Neuronal stem cell (in vitro differentiated cells): ENCODE results near the gene SARDH.
"Not testable (repeated sequence)": the region's sequence is repeated elsewhere in the genome, so short reads cannot be mapped to it uniquely, and the experiment has no call there.

ENCODE experiments used
- DNase-seq: peaks from one replicate; pipeline ENCODE4 v3.0.0-alpha.2; 2013; ENCODE audit warnings: low spot score
- H2AFZ ChIP-seq: one replicate; pipeline ENCODE4 v1.6.1; 2013; ENCODE audit warnings: mild to moderate bottlenecking, low read length, inconsistent platforms
- H2AK5ac ChIP-seq: 2 replicates; pipeline ENCODE4 v1.6.1; 2013; ENCODE audit warnings: low read depth, mild to moderate bottlenecking, inconsistent platforms, low read length, moderate library complexity, mixed read lengths
- H2BK120ac ChIP-seq: 2 replicates; pipeline ENCODE4 v1.6.1; 2013; ENCODE audit warnings: low read depth, mild to moderate bottlenecking, inconsistent platforms, low read length, moderate library complexity, mixed read lengths
- H2BK12ac ChIP-seq: one replicate; pipeline ENCODE4 v1.6.1; 2013; ENCODE audit warnings: low read length, inconsistent platforms
- H2BK15ac ChIP-seq: 2 replicates; pipeline ENCODE4 v1.6.1; 2013; ENCODE audit warnings: mild to moderate bottlenecking, low read length, inconsistent platforms, mixed read lengths
- H2BK5ac ChIP-seq: one replicate; pipeline ENCODE4 v1.6.1; 2013; ENCODE audit warnings: inconsistent platforms, mild to moderate bottlenecking, low read length, moderate library complexity
- H3K14ac ChIP-seq: one replicate; pipeline ENCODE4 v1.6.1; 2013; ENCODE audit warnings: low read length, inconsistent platforms
- H3K18ac ChIP-seq: 2 replicates; pipeline ENCODE4 v1.6.1; 2013; ENCODE audit warnings: low read length, inconsistent platforms
- H3K23ac ChIP-seq: 2 replicates; pipeline ENCODE4 v1.6.1; 2013; ENCODE audit warnings: low read depth, mild to moderate bottlenecking, mixed read lengths, low read length, inconsistent platforms; ENCODE audit not compliant: poor library complexity
- H3K27ac ChIP-seq: replicated peaks from 3 replicates; pipeline ENCODE4 v1.5.1; 2013; ENCODE audit warnings: low read length, inconsistent platforms
- H3K27me3 ChIP-seq, 3 experiments: 2 replicates each; pipeline ENCODE4 v1.6.1; 2013; ENCODE audit warnings: low read length in 3 of 3, mild to moderate bottlenecking in 2 of 3, inconsistent platforms in 1 of 3, low read depth in 1 of 3, mixed read lengths in 1 of 3, moderate library complexity in 1 of 3; ENCODE audit not compliant: control insufficient read depth in 3 of 3, insufficient read depth in 3 of 3
- H3K36me3 ChIP-seq, 2 donors: replicated peaks in 1 of 2; 2 replicates each; pipeline ENCODE4 v1.6.1; 2013; ENCODE audit warnings: low read length in 2 of 2; ENCODE audit not compliant: control insufficient read depth in 2 of 2, insufficient read depth in 2 of 2
- H3K4ac ChIP-seq: 2 replicates; pipeline ENCODE4 v1.6.1; 2013; ENCODE audit warnings: inconsistent platforms, mild to moderate bottlenecking, low read length, moderate library complexity
- H3K4me1 ChIP-seq, 2 donors: 1 replicate in 1 of 2; 2 replicates in 1 of 2; pipeline ENCODE4 v1.6.1; 2013; ENCODE audit warnings: low read length in 2 of 2, low read depth in 1 of 2; ENCODE audit not compliant: control insufficient read depth in 2 of 2, insufficient read depth in 1 of 2
- H3K4me2 ChIP-seq: one replicate; pipeline ENCODE4 v1.6.1; 2013; ENCODE audit warnings: mild to moderate bottlenecking, low read length, inconsistent platforms; ENCODE audit not compliant: insufficient read depth, poor library complexity, severe bottlenecking
- H3K4me3 ChIP-seq, 2 donors: 2 replicates each; pipeline ENCODE4 v1.5.1; 2013; ENCODE audit warnings: low read length in 2 of 2, mild to moderate bottlenecking in 2 of 2, inconsistent platforms in 1 of 2, moderate library complexity in 1 of 2
- H3K79me1 ChIP-seq: one replicate; pipeline ENCODE4 v1.6.1; 2013; ENCODE audit warnings: low read depth, mild to moderate bottlenecking, inconsistent platforms, low read length, moderate library complexity
- H3K9ac ChIP-seq: one replicate; pipeline ENCODE4 v1.6.1; 2013; ENCODE audit warnings: mild to moderate bottlenecking, low read depth, low read length, inconsistent platforms; ENCODE audit not compliant: poor library complexity
- H3K9me3 ChIP-seq, 2 donors: replicated peaks in 1 of 2; 2 replicates each; pipeline versions ENCODE3 to v1.6.1; 2013; ENCODE audit warnings: low read length in 2 of 2, mild to moderate bottlenecking in 2 of 2, inconsistent platforms in 1 of 2, low read depth in 1 of 2, mixed read lengths in 1 of 2, moderate library complexity in 1 of 2; ENCODE audit not compliant: control insufficient read depth in 2 of 2, insufficient read depth in 1 of 2
- H4K8ac ChIP-seq: one replicate; pipeline ENCODE4 v1.6.1; 2013; ENCODE audit warnings: low read depth, mild to moderate bottlenecking, inconsistent platforms, low read length, moderate library complexity
- H4K91ac ChIP-seq: one replicate; pipeline ENCODE4 v1.6.1; 2013; ENCODE audit warnings: low read length, low read depth, mild to moderate bottlenecking, inconsistent platforms; ENCODE audit not compliant: poor library complexity
- WGBS, 2 donors: extraction: QIAGEN DNeasy Blood & Tissue Kit; methylation state at CpG; one replicate each; pipeline ENCODE4 v1.1.7; 2013; ENCODE audit warnings: missing lambda C conversion rate in 2 of 2, mixed read lengths in 1 of 2; ENCODE audit not compliant: insufficient read length in 2 of 2, insufficient replicate concordance in 1 of 2; ENCODE audit errors: extremely low coverage in 2 of 2; 5-methylcytosine and 5-hydroxymethylcytosine counted together

The SARDH gene

GRCh38 chr9:133767625-133768024, 29.5 kb upstream of the SARDH start:
- Histone ChIP-seq H3K9ac (no peak overlapping the region), H4K8ac (no peak overlapping the region), H3K14ac (no peak overlapping the region), H2AFZ (no peak overlapping the region), H2BK15ac (no peak overlapping the region), H3K27me3 (no peaks in the 10 kb centered on the region), H3K9me3 (peaks cover 8 to 28% of the 10 kb centered on the region in 2 donors), H3K23ac (no peak overlapping the region), H3K27ac (no peak overlapping the region), H3K4ac (no peak overlapping the region), H2AK5ac (no peak overlapping the region), H3K4me1 (no peaks in the 10 kb centered on the region), H3K79me1 (no peaks in the 10 kb centered on the region), H2BK12ac (no peak overlapping the region), H3K36me3 (peaks cover 28 to 98% of the 10 kb centered on the region in 2 donors), H2BK5ac (no peak overlapping the region), H2BK120ac (no peak overlapping the region), H3K4me3 (no peak overlapping the region), H4K91ac (no peak overlapping the region), H3K4me2 (no peak overlapping the region), H3K18ac (no peak overlapping the region)
- no peak for DNase-seq
- no CpG with 5 or more reads among the region's 1 CpG for WGBS, 2 donors

- no peak overlapping the region for H3K27ac ChIP-seq
- H3K14ac ChIP-seq: no peak overlapping the region
- H3K4ac ChIP-seq: no peak overlapping the region
- no peak overlapping the region for H2BK12ac ChIP-seq
- H2AFZ ChIP-seq: no peak overlapping the region
- H3K27me3 ChIP-seq: no peaks in the 10 kb centered on the region
- no peak overlapping the region for H3K4me2 ChIP-seq
- H2AK5ac ChIP-seq: no peak overlapping the region
- H4K91ac ChIP-seq: no peak overlapping the region
- H2BK120ac ChIP-seq: no peak overlapping the region
- H3K4me3 ChIP-seq: no peak overlapping the region
- no peak for DNase-seq
- no peaks in the 10 kb centered on the region for H3K4me1 ChIP-seq
- no CpG with 5 or more reads among the region's 1 CpG for WGBS, 2 donors
- H3K23ac ChIP-seq: no peak overlapping the region
- H3K79me1 ChIP-seq: peaks cover 3% of the 10 kb centered on the region
- no peak overlapping the region for H2BK15ac ChIP-seq
- no peak overlapping the region for H3K9ac ChIP-seq
- H3K18ac ChIP-seq: no peak overlapping the region
- no peak overlapping the region for H4K8ac ChIP-seq
- no peak overlapping the region for H2BK5ac ChIP-seq
- peaks cover 29 to 97% of the 10 kb centered on the region in 2 donors for H3K36me3 ChIP-seq
- peaks cover 8 to 28% of the 10 kb centered on the region in 2 donors for H3K9me3 ChIP-seq
Measured at GRCh38 chr9:133767008-133767407, 28.9 kb upstream of the SARDH start.

GRCh38 chr9:133766234-133766633, 28.1 kb upstream of the SARDH start:
- not testable (repeated sequence) for H2BK12ac ChIP-seq, H3K79me1 ChIP-seq, H4K91ac ChIP-seq, H3K18ac ChIP-seq, H2BK15ac ChIP-seq, H2AK5ac ChIP-seq, H3K27ac ChIP-seq, H3K27me3 ChIP-seq, H2AFZ ChIP-seq, DNase-seq, H2BK5ac ChIP-seq, H3K23ac ChIP-seq, H3K14ac ChIP-seq, H3K4me1 ChIP-seq, H3K4ac ChIP-seq, H3K4me3 ChIP-seq, H3K9ac ChIP-seq, H4K8ac ChIP-seq, H2BK120ac ChIP-seq, H3K4me2 ChIP-seq
- peaks cover 8 to 28% of the 10 kb centered on the region in 2 donors for H3K9me3 ChIP-seq
- peaks cover 29 to 97% of the 10 kb centered on the region in 2 donors for H3K36me3 ChIP-seq
- no CpG with 5 or more reads among the region's 3 CpGs for WGBS, 2 donors

DNA sequence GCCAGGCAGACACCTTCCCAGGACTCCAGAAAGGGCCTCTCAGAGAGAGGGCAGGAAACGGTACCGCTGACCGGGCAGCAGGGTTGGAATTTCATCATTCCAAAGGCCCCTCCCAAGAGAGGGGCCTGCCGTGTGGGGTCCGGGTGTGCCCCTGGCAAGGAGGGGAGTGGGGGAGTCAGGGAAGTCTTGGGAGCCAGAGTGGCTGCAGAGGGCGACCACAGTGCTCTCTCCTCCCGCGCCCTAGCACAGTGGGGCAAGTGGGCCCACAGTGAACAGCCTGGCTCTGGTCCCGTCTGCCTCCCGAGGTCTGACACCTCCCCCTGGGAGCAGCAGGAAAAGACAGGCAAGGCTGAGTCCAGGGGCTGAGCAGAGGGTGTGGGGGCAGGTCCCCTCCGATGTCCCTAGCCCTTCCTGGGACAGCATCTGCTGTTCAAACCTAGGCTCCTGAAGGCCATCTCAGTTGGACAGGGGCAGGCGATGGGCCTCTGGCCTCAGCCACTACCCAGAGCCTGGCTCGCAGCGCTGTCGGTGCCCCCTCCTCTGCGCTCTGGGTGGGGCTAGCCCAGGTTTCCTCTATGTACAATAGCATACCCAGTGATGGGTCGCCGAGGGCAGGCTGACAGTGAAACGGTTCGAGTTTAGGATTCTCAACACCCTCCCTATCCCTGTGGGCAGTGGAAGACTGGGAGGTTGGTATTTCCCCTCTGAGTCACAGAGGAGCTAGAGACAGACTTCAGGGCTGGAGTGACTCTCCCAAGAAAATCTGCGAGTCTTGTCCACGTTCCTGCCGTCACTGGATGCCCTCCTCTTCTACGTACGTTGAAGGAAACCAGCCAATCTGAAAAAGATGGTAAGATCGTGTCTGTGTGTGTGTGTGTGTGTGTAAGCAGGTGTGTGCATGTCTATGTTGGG, 25.4 kb upstream of the SARDH start:
- no peak overlapping the region for H3K23ac ChIP-seq
- H3K18ac ChIP-seq: no peak overlapping the region
- H3K9me3 ChIP-seq: peaks cover 9 to 25% of the 10 kb centered on the region in 2 donors
- H3K14ac ChIP-seq: peak overlapping the region; percentile 8
- no peak overlapping the region for H3K4me2 ChIP-seq
- no peak overlapping the region for H2AK5ac ChIP-seq
- no peak overlapping the region for H3K9ac ChIP-seq
- H3K4me1 ChIP-seq: no peaks in the 10 kb centered on the region
- no peak overlapping the region for H3K4ac ChIP-seq
- no CpG with 5 or more reads among the region's 26 CpGs for WGBS, 2 donors
- H2BK5ac ChIP-seq: peak overlapping the region; percentile 82
- peaks cover 3% of the 10 kb centered on the region for H3K79me1 ChIP-seq
- no peak overlapping the region for H3K27ac ChIP-seq
- no peak overlapping the region for H2BK12ac ChIP-seq
- no peak for DNase-seq
- no peak overlapping the region for H2AFZ ChIP-seq
- H3K36me3 ChIP-seq: peaks cover 20 to 78% of the 10 kb centered on the region in 2 donors
- no peak overlapping the region for H3K4me3 ChIP-seq
- H4K8ac ChIP-seq: no peak overlapping the region
- no peak overlapping the region for H2BK120ac ChIP-seq
- no peak overlapping the region for H2BK15ac ChIP-seq
- no peaks in the 10 kb centered on the region for H3K27me3 ChIP-seq
- H4K91ac ChIP-seq: peak overlapping the region; percentile 24
